Posterior cingulate gyrus (tissue), 11 donors: ENCODE measurements around the gene MORC4.
A peak's percentile ranks its signal among the peaks of the same experiment; 100 is the strongest.

Experiments
- DNase-seq, 10 donors: peaks; one replicate each; pipeline versions ENCODE4 v3.0.0 to v3.0.0-alpha.2; 2020 to 2021; ENCODE audit warnings: mixed read lengths in 3 of 10
- intact Hi-C: fragments of 100-400 bp; cut with DNase I; formaldehyde crosslinking; loops from one replicate; pipeline ENCODE4 v1.15.1; 2023

The MORC4 gene

GRCh38 chrX:106955004-106955772 lies 44.8 kb downstream of the MORC4 start:
- DNase-seq, result no peak
- intact Hi-C loops, result loop anchor here (10.0 kb wide), 1 partner anchor 470 kb away; no protein-coding TSS in a partner anchor

- DNase-seq, result no peak
- intact Hi-C loops, result loop anchor here (5.0 to 10.0 kb wide), 2 partner anchors 57 to 469 kb away; no protein-coding TSS in a partner anchor
These were observed 46.0 kb downstream of the MORC4 start for GRCh38 chrX:106954041-106954440.

- intact Hi-C loops, result loop anchor here (5.0 to 10.0 kb wide), 2 partner anchors 56 to 468 kb away; no protein-coding TSS in a partner anchor
- DNase-seq, result no peak
These were observed 47.0 kb downstream of the MORC4 start for GRCh38 chrX:106952988-106953387.

GRCh38 chrX:106952538-106952937 lies 47.5 kb downstream of the MORC4 start:
- no peak for DNase-seq
- intact Hi-C loops, result loop anchor here (5.0 to 10.0 kb wide), 2 partner anchors 55 to 468 kb away; no protein-coding TSS in a partner anchor

- no peak for DNase-seq
- intact Hi-C loops, result loop anchor here (5.0 to 10.0 kb wide), 2 partner anchors 55 to 467 kb away; no protein-coding TSS in a partner anchor
These were observed 47.9 kb downstream of the MORC4 start for GRCh38 chrX:106952089-106952488.

- no peak for DNase-seq
- intact Hi-C loops, result loop anchor here (5.0 to 10.0 kb wide), 2 partner anchors 54 to 466 kb away; no protein-coding TSS in a partner anchor
These were observed 48.8 kb downstream of the MORC4 start for GRCh38 chrX:106951230-106951629.

- no peak for DNase-seq
- intact Hi-C loops, result loop anchor here (5.0 to 10.0 kb wide), 2 partner anchors 53 to 466 kb away; no protein-coding TSS in a partner anchor
These were observed 49.6 kb downstream of the MORC4 start for GRCh38 chrX:106950381-106950780.

- no peak for DNase-seq
- intact Hi-C loops, result no loop called here
These were observed 50.6 kb downstream of the MORC4 start for GRCh38 chrX:106949366-106949765.

- no peak for DNase-seq
- intact Hi-C loops, result no loop called here
These were observed 51.4 kb downstream of the MORC4 start for GRCh38 chrX:106948641-106949040.

- intact Hi-C loops, result no loop called here
- DNase-seq, result no peak
These were observed 53.5 kb downstream of the MORC4 start for GRCh38 chrX:106946464-106946863.

GRCh38 chrX:106940068-106940467 lies 59.9 kb downstream of the MORC4 start:
- intact Hi-C loops, result no loop called here
- DNase-seq, result no peak

- DNase-seq, result no peak
- intact Hi-C loops, result no loop called here
These were observed 60.4 kb downstream of the MORC4 start for GRCh38 chrX:106939566-106939965.

- intact Hi-C loops, result no loop called here
- no peak for DNase-seq
These were observed 63.8 kb downstream of the MORC4 start for GRCh38 chrX:106936246-106936645.

- intact Hi-C loops, result no loop called here
- no peak for DNase-seq
These were observed 64.8 kb downstream of the MORC4 start for GRCh38 chrX:106935175-106935574.

- intact Hi-C loops, result no loop called here
These were observed 66.5 kb downstream of the MORC4 start for GRCh38 chrX:106933538-106933961.

GRCh38 chrX:106932960-106933537 lies 67.0 kb downstream of the MORC4 start:
- intact Hi-C loops, result no loop called here
- no peak for DNase-seq

More at GRCh38 chrX:106933538-106933961, 66.5 kb downstream of the MORC4 start:
- no peak for DNase-seq

GRCh38 chrX:106932492-106932923 lies 67.5 kb downstream of the MORC4 start:
- intact Hi-C loops, result no loop called here
- no peak for DNase-seq

- intact Hi-C loops, result no loop called here
- peak in 1 of 10 donors; percentile 22 for DNase-seq
These were observed 68.1 kb downstream of the MORC4 start for GRCh38 chrX:106931831-106932491.

- DNase-seq, result peak in 1 of 10 donors; percentile 53
- intact Hi-C loops, result no loop called here
These were observed 71.8 kb downstream of the MORC4 start for GRCh38 chrX:106928227-106928626.

- intact Hi-C loops, result no loop called here
These were observed 72.3 kb downstream of the MORC4 start for GRCh38 chrX:106927700-106928099.

GRCh38 chrX:106927023-106927422 lies 73.0 kb downstream of the MORC4 start:
- DNase-seq, result no peak

More at GRCh38 chrX:106927700-106928099, 72.3 kb downstream of the MORC4 start:
- peak in 1 of 10 donors; percentile 11 for DNase-seq

More at GRCh38 chrX:106927023-106927422, 73.0 kb downstream of the MORC4 start:
- intact Hi-C loops, result no loop called here
